Stimulated activated CD4-positive, alpha-beta T cell treated with anti-CD3 and anti-CD28 coated beads, Interleukin-1b, Interleukin-23, amount 100 ng/mL, for 24 hours (primary cell): ENCODE data around the gene VDR.

Experiments used
- DNase-seq, 4 experiments: peaks; one replicate each; pipeline ENCODE4 v3.0.0-alpha.2; 2020; ENCODE audit warnings: low read depth in 4 of 4, low spot score in 1 of 4

Gene VDR

GRCh38 chr12:47799357-47799955 lies 105.3 kb downstream of the VDR start:
- DNase-seq: no peak

GRCh38 chr12:47798382-47798948 lies 106.3 kb downstream of the VDR start:
- no peak for DNase-seq

GRCh38 chr12:47797441-47797840 lies 107.4 kb downstream of the VDR start:
- DNase-seq: no peak

- no peak for DNase-seq
Measured at GRCh38 chr12:47795814-47796411, 108.9 kb downstream of the VDR start.

- DNase-seq: no peak
Measured at GRCh38 chr12:47795121-47795813, 109.5 kb downstream of the VDR start.

GRCh38 chr12:47794679-47795078 lies 110.1 kb downstream of the VDR start:
- no peak for DNase-seq

- DNase-seq: no peak
Measured at GRCh38 chr12:47793015-47793681, 111.6 kb downstream of the VDR start.

- DNase-seq: no peak
Measured at GRCh38 chr12:47791874-47792273, 112.9 kb downstream of the VDR start.
